ENCODE data around the gene UBAP2L. TPM values are rescaled to one million over a fixed set of nuclear protein-coding genes. Genes with fewer than 3 reads are reported as not detected.

The UBAP2L gene
- total RNA-seq, 1 donor from 2014 or later, result 218 TPM

DNA sequence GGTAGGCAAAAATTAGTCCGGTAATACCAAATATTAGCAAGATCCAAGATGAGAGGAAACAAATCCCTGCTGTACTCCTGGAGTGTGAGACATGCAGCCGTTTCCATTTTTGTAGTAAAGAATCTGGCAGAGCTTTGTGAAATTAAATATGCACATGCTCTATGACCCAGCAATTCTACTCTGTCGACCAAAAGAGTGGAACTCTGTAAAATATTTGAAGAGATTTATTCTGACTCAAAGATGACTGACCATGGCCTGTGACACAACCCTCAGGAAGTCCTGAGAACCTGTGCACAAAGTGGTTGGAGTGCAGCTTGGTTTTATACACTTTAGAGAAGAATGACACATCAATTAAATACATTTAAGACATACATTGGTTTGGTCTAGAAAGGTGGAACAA lies 67.9 kb downstream of the UBAP2L start:
- Mint-ChIP-seq H3K9me3 (ENCODE audit: unreplicated experiment) (peaks cover 7% of the 10 kb centered on the region), H3K27me3 (ENCODE audit: low read depth, unreplicated experiment) (peaks cover 6% of the 10 kb centered on the region), H3K4me1 (ENCODE audit: low read depth, unreplicated experiment) (no peaks in the 10 kb centered on the region), H3K4me3 (ENCODE audit: unreplicated experiment) (no peak overlapping the region), H3K27ac (ENCODE audit: unreplicated experiment) (no peak overlapping the region), H3K36me3 (ENCODE audit: low read depth, unreplicated experiment) (no peaks in the 10 kb centered on the region)
- Histone ChIP-seq H3K4me2 (ENCODE audit: low read length) (no peak overlapping the region), H4K20me1 (ENCODE audit: insufficient read depth, low read length) (no peaks in the 10 kb centered on the region), H3K4me3 (ENCODE audit: insufficient read depth, low read depth, low read length) (no peak overlapping the region), H3K79me2 (ENCODE audit: insufficient read depth, low read length) (no peaks in the 10 kb centered on the region), H2AFZ (ENCODE audit: low read depth, low read length) (no peak overlapping the region), H3K4me1 (ENCODE audit: insufficient read depth, low read length) (no peaks in the 10 kb centered on the region), H3K9ac (ENCODE audit: low read length) (no peak overlapping the region), H3K9me3 (ENCODE audit: insufficient read depth, low read depth, low read length) (no peaks in the 10 kb centered on the region), H3K27ac (ENCODE audit: low read depth, low read length) (no peak overlapping the region), H3K27me3 (ENCODE audit: insufficient read depth, low read length) (peaks cover 5% of the 10 kb centered on the region), H3K36me3 (ENCODE audit: insufficient read depth, low read length) (no peaks in the 10 kb centered on the region)
- DNase-seq (ENCODE audit: low read depth) (no peak), FAIRE-seq (no peak)
- no peak for TF ChIP-seq EZH2 (IDR thresholded peaks at IDR 0.05; ENCODE audit: insufficient read depth, low read length)
- TF ChIP-seq, protein P1, sequence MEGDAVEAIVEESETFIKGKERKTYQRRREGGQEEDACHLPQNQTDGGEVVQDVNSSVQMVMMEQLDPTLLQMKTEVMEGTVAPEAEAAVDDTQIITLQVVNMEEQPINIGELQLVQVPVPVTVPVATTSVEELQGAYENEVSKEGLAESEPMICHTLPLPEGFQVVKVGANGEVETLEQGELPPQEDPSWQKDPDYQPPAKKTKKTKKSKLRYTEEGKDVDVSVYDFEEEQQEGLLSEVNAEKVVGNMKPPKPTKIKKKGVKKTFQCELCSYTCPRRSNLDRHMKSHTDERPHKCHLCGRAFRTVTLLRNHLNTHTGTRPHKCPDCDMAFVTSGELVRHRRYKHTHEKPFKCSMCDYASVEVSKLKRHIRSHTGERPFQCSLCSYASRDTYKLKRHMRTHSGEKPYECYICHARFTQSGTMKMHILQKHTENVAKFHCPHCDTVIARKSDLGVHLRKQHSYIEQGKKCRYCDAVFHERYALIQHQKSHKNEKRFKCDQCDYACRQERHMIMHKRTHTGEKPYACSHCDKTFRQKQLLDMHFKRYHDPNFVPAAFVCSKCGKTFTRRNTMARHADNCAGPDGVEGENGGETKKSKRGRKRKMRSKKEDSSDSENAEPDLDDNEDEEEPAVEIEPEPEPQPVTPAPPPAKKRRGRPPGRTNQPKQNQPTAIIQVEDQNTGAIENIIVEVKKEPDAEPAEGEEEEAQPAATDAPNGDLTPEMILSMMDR (IDR thresholded peaks at IDR 0.05; ENCODE audit: insufficient read depth, low read depth, low read length), result no peak

DNA sequence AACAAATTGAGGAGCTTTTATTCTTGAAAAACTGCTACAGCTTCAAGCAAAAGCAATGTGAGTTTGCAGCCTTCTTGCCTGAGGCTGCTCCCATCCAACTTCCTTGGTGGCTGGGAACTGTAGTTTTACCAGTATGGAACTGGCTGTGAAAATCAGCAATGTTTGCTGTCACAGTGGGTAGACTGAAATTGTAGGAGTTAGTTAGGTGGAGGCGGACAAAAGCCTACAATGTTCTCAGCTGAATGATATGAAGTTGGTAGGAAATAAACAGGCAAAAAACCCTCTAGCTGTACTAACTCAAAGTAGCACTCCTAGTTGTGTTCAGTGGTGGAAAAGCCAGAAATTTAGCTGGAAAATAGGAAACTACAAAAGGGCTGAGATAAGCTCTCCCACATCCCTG lies 70.2 kb downstream of the UBAP2L start:
- Mint-ChIP-seq H3K4me1 (ENCODE audit: low read depth, unreplicated experiment) (no peaks in the 10 kb centered on the region), H3K27me3 (ENCODE audit: low read depth, unreplicated experiment) (peaks cover 6% of the 10 kb centered on the region), H3K9me3 (ENCODE audit: unreplicated experiment) (peaks cover 13% of the 10 kb centered on the region), H3K36me3 (ENCODE audit: low read depth, unreplicated experiment) (no peaks in the 10 kb centered on the region), H3K27ac (ENCODE audit: unreplicated experiment) (no peak overlapping the region), H3K4me3 (ENCODE audit: unreplicated experiment) (no peak overlapping the region)
- Histone ChIP-seq H3K36me3 (ENCODE audit: insufficient read depth, low read length) (no peaks in the 10 kb centered on the region), H3K9ac (ENCODE audit: low read length) (no peak overlapping the region), H3K79me2 (ENCODE audit: insufficient read depth, low read length) (no peaks in the 10 kb centered on the region), H3K27me3 (ENCODE audit: insufficient read depth, low read length) (peaks cover 5% of the 10 kb centered on the region), H4K20me1 (ENCODE audit: insufficient read depth, low read length) (no peaks in the 10 kb centered on the region), H3K9me3 (ENCODE audit: insufficient read depth, low read depth, low read length) (no peaks in the 10 kb centered on the region), H3K4me1 (ENCODE audit: insufficient read depth, low read length) (no peaks in the 10 kb centered on the region), H3K27ac (ENCODE audit: low read depth, low read length) (no peak overlapping the region), H3K4me2 (ENCODE audit: low read length) (no peak overlapping the region), H2AFZ (ENCODE audit: low read depth, low read length) (no peak overlapping the region), H3K4me3 (ENCODE audit: insufficient read depth, low read depth, low read length) (no peak overlapping the region)
- TF ChIP-seq EZH2 (IDR thresholded peaks at IDR 0.05; ENCODE audit: insufficient read depth, low read length), result no peak
- TF ChIP-seq, protein P1 (IDR thresholded peaks at IDR 0.05; ENCODE audit: insufficient read depth, low read depth, low read length), result no peak
- DNase-seq (ENCODE audit: low read depth), result no peak
- FAIRE-seq, result no peak

DNA sequence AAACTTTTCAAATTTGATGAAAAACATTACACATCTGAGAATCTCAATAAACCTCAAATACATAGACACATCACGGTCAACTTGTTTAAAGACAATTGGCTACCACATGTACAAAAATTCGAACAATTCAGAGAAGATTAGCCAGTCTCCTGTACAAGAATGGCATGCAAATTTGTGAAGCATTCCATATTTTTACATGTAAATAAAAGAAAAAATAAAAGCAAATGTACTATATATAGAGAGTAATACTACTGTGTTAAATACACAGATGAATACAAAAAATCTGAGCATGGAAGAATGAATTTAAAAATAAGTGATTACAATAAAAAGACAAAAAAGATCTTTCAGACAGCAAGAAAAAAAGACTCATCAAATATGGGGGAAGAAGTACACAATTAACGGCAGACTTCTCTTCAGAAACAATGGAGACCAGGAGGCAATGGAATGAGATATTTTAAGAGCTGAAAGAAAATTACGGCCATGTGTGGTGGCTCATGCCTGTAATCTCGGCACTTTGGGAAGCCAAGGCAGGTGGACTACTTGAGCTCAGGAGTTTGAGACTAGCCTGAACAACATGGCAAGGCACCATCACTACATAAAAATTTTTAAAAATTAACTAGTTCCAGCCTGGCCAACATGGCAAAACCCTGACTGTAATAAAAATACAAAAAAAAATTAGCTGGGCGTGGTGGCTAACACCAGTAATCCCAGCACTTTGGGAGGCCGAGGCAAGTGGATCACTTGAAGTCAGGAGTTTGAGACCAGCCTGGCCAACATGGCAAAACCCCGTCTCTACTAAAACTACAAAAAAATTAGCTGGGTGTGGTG lies 74.9 kb downstream of the UBAP2L start:
- H3K36me3 Mint-ChIP-seq (ENCODE audit: low read depth, unreplicated experiment), result no peaks in the 10 kb centered on the region
- DNase-seq (ENCODE audit: low read depth) (no peak), FAIRE-seq (no peak)
- Histone ChIP-seq H2AFZ (ENCODE audit: low read depth, low read length) (no peak overlapping the region), H3K4me2 (ENCODE audit: low read length) (no peak overlapping the region), H3K9ac (ENCODE audit: low read length) (no peak overlapping the region), H3K4me1 (ENCODE audit: insufficient read depth, low read length) (no peaks in the 10 kb centered on the region), H3K9me3 (ENCODE audit: insufficient read depth, low read depth, low read length) (no peaks in the 10 kb centered on the region), H3K27me3 (ENCODE audit: insufficient read depth, low read length) (peaks cover 5% of the 10 kb centered on the region), H3K27ac (ENCODE audit: low read depth, low read length) (no peak overlapping the region), H3K79me2 (ENCODE audit: insufficient read depth, low read length) (no peaks in the 10 kb centered on the region), H3K4me3 (ENCODE audit: insufficient read depth, low read depth, low read length) (no peak overlapping the region), H4K20me1 (ENCODE audit: insufficient read depth, low read length) (no peaks in the 10 kb centered on the region), H3K36me3 (ENCODE audit: insufficient read depth, low read length) (no peaks in the 10 kb centered on the region)
- peaks cover 4% of the 10 kb centered on the region for H3K27me3 Mint-ChIP-seq (ENCODE audit: low read depth, unreplicated experiment)
- H3K27ac Mint-ChIP-seq (ENCODE audit: unreplicated experiment), result no peak overlapping the region
- no peak for TF ChIP-seq EZH2 (IDR thresholded peaks at IDR 0.05; ENCODE audit: insufficient read depth, low read length)
- TF ChIP-seq, protein P1 (IDR thresholded peaks at IDR 0.05; ENCODE audit: insufficient read depth, low read depth, low read length), result no peak
- no peak overlapping the region for H3K4me3 Mint-ChIP-seq (ENCODE audit: unreplicated experiment)
- peaks cover 15% of the 10 kb centered on the region for H3K9me3 Mint-ChIP-seq (ENCODE audit: unreplicated experiment)
- no peaks in the 10 kb centered on the region for H3K4me1 Mint-ChIP-seq (ENCODE audit: low read depth, unreplicated experiment)
